ENCODE data around the gene PTPRE. TPM values are rescaled to one million over a fixed set of nuclear protein-coding genes. Genes with fewer than 3 reads are reported as not detected.

The PTPRE gene
- total RNA-seq, 4 donors from 2014 or later: 28.1 to 89.7 (median 54.2) TPM

DNA sequence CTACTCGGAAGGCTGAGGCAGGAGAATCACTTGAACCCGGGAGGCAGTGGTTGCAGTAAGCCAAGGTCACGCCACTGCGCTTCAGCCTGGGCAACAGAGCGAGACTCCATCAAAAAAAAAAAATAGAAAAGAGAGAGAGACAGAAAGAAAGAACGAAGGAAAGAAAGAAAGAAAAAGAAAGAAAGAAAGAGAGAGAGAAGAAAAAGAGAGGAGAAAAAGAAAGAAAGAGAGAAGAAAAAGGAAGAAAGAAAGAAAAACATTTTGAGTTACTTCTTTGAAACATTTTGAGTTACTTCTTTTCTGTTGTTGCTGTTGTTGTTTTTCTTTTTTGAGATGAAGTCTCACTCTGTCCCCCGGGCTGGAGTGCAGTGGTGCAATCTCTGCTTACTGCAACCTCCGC is 221.7 kb downstream of the PTPRE start:
- TF ChIP-seq, protein P1, sequence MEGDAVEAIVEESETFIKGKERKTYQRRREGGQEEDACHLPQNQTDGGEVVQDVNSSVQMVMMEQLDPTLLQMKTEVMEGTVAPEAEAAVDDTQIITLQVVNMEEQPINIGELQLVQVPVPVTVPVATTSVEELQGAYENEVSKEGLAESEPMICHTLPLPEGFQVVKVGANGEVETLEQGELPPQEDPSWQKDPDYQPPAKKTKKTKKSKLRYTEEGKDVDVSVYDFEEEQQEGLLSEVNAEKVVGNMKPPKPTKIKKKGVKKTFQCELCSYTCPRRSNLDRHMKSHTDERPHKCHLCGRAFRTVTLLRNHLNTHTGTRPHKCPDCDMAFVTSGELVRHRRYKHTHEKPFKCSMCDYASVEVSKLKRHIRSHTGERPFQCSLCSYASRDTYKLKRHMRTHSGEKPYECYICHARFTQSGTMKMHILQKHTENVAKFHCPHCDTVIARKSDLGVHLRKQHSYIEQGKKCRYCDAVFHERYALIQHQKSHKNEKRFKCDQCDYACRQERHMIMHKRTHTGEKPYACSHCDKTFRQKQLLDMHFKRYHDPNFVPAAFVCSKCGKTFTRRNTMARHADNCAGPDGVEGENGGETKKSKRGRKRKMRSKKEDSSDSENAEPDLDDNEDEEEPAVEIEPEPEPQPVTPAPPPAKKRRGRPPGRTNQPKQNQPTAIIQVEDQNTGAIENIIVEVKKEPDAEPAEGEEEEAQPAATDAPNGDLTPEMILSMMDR (IDR thresholded peaks at IDR 0.05): no peak
- DNase-seq (ENCODE audit: low spot score): no peak
- ATAC-seq (ENCODE audit: low FRiP score): no peak

- TF ChIP-seq, protein P1 (IDR thresholded peaks at IDR 0.05): no peak
- no peak for DNase-seq (ENCODE audit: low spot score)
- ATAC-seq (ENCODE audit: low FRiP score): no peak
Observed at GRCh38 chr10:128130051-128130450, 223.1 kb downstream of the PTPRE start.

Other genes with a start within 250 kb of the PTPRE start
- gene FOXI2, start 169.9 kb upstream of the PTPRE start, total RNA-seq: not detected
- not detected for gene CLRN3, start 14.2 kb upstream of the PTPRE start, total RNA-seq
- gene MKI67, start 219.3 kb downstream of the PTPRE start, total RNA-seq: 1 to 10 TPM in 3 of 4 donors, under 1 TPM in 1; 0.63 to 9.6 (median 1.6) TPM

Measured in omental fat pad (tissue), 4 donors.